Adrenal gland (tissue), 12 donors: Measurements from ENCODE around the gene TRAPPC6A. TPM values are rescaled to one million over a fixed set of nuclear protein-coding genes. Genes with fewer than 3 reads are reported as not detected.

ENCODE experiments used
- DNase-seq, 7 donors: peaks; one replicate each; pipeline ENCODE4 v3.0.0-alpha.2; 2019 to 2020
- H3K27ac ChIP-seq, 5 donors: fragments of 200-600 bp; sonication (generic) in 4 of 5; 1 replicate in 3 of 5; 2 replicates in 2 of 5; pipeline versions ENCODE4 v1.5.1 to v1.8.0; 2016 to 2020; ENCODE audit warnings: mild to moderate bottlenecking in 1 of 5
- H3K27me3 ChIP-seq: fragments of 200-600 bp; 2 replicates; pipeline ENCODE4 v1.8.0; 2021
- H3K36me3 ChIP-seq, 2 donors: fragments of 200-600 bp; replicated peaks in 1 of 2; 1 replicate in 1 of 2; 2 replicates in 1 of 2; pipeline versions ENCODE4 v1.5.1 to v1.8.0; 2018 to 2022
- H3K4me1 ChIP-seq, 2 donors: fragments of 200-600 bp; replicated peaks in 1 of 2; 1 replicate in 1 of 2; 2 replicates in 1 of 2; pipeline versions ENCODE4 v1.5.1 to v1.8.0; 2018 to 2021
- H3K4me3 ChIP-seq, 4 donors: fragments of 200-600 bp; sonication (generic) in 3 of 4; one replicate each; pipeline ENCODE4 v1.5.1; 2016 to 2018
- H3K9me3 ChIP-seq, 3 donors: fragments of 200-600 bp; sonication (generic) in 1 of 3; replicated peaks in 1 of 3; 1 replicate in 2 of 3; 2 replicates in 1 of 3; pipeline versions ENCODE4 v1.5.1 to v1.8.0; 2016 to 2021
- CTCF ChIP-seq, 6 experiments: fragments of 450-650 bp in 4 of 6; fragments of 200-600 bp in 2 of 6; sonication (generic) in 1 of 6; IDR thresholded peaks; 1 replicate in 5 of 6; 2 replicates in 1 of 6; pipeline versions ENCODE4 v1.5.1 to v1.8.0; 2016 to 2021; ENCODE audit warnings: antibody characterized with exemption in 6 of 6, mild to moderate bottlenecking in 2 of 6, moderate library complexity in 1 of 6
- POLR2A ChIP-seq, 2 donors: fragments of 450-650 bp; IDR thresholded peaks; one replicate each; pipeline ENCODE4 v1.6.1; 2017; ENCODE audit warnings: antibody characterized with exemption in 2 of 2, mild to moderate bottlenecking in 2 of 2, moderate library complexity in 1 of 2
- WGBS, 4 donors: extraction: QIAGEN DNeasy Blood & Tissue Kit in 2 of 4; methylation state at CpG; one replicate each; pipeline versions ENCODE4 v1.1.5 to v1.1.7; 2013 to 2017; 5-methylcytosine and 5-hydroxymethylcytosine counted together
- intact Hi-C, 2 donors: fragments of 100-400 bp; cut with DNase I; formaldehyde crosslinking; loops; one replicate each; pipeline versions ENCODE4 v1.14.1 to v1.15.0; 2022 to 2023
- polyA plus RNA-seq, 3 donors: library from polyadenylated mRNA; stranded (reverse); fragments of 200-250 nt in 2 of 3; fragments of 350-450 nt in 1 of 3; fragmentation: Illumina TruSeq in 1 of 3; extraction: RNeasy Lipid Tissue Mini Kit (QIAGEN cat#74804) in 1 of 3; gene quantifications; one replicate each; pipeline ENCODE4 v1.2.3, GENCODE V29; 2013 to 2014
- total RNA-seq, 9 donors: library from RNA; depleted of rRNA in 4 of 9; stranded (reverse); fragments of >200 nt in 4 of 9; fragments of 120-200 nt in 1 of 9; fragmentation: NEBNext Ultra II Directional in 1 of 9; extraction: Animal tissue kit (Norgen Biotek cat#: 25700) in 1 of 9; gene quantifications; one replicate each; pipeline versions ENCODE4 v1.1.0 to v1.2.4, GENCODE V29; 2013 to 2023
- donor health status: healthy with polysubstance abuse.
- donor health status: Bipolar disorder and iron deficiency.
- donor health status: DM: yes; HTN: yes; CAD: no.
- donor health status: DM: no; HTN: no; CAD: no.
- donor health status: DM: no; HTN: no; CAD: no.
- donor health status: DM: yes; HTN: yes; CAD: no.

The TRAPPC6A gene
- total and polyA plus RNA-seq, 12 donors: 5.1 to 71.4 (median 35.5) TPM

GRCh38 chr19:45128806-45129205, 49.2 kb downstream of the TRAPPC6A start:
- no peaks in the 10 kb centered on the region for H3K27me3 ChIP-seq
- 36 to 75% (median 43%) methylated on average over 1 to 5 of the region's 5 CpGs for WGBS, 4 donors
- no peak for TF ChIP-seq CTCF (IDR thresholded peaks at IDR 0.05)
- TF ChIP-seq POLR2A (IDR thresholded peaks at IDR 0.05): no peak
- no peak overlapping the region for H3K4me3 ChIP-seq
- H3K4me1 ChIP-seq: peaks cover 0 to 22% of the 10 kb centered on the region in 2 donors
- no peaks in the 10 kb centered on the region for H3K9me3 ChIP-seq
- no peaks in the 10 kb centered on the region for H3K36me3 ChIP-seq
- H3K27ac ChIP-seq: peak overlapping the region in 3 of 5 donors; percentile 6 to 56 (median 56)
- DNase-seq: peak in 4 of 7 donors; percentile 48 to 65 (median 57)
- intact Hi-C loops: loop anchor here in 1 of 2 donors (5.0 kb wide), 1 partner anchor 37 kb away; the partner anchor contains the start of gene PPP1R37

GRCh38 chr19:45128146-45128545, 49.9 kb downstream of the TRAPPC6A start:
- no peak for DNase-seq
- peaks cover 0 to 22% of the 10 kb centered on the region in 2 donors for H3K4me1 ChIP-seq
- H3K36me3 ChIP-seq: no peaks in the 10 kb centered on the region
- no peak for TF ChIP-seq POLR2A (IDR thresholded peaks at IDR 0.05)
- no peak for TF ChIP-seq CTCF (IDR thresholded peaks at IDR 0.05)
- H3K27me3 ChIP-seq: no peaks in the 10 kb centered on the region
- H3K27ac ChIP-seq: peak overlapping the region in 2 of 5 donors; percentile 56
- no peaks in the 10 kb centered on the region for H3K9me3 ChIP-seq
- intact Hi-C loops: loop anchor here in 1 of 2 donors (5.0 kb wide), 1 partner anchor 36 kb away; the partner anchor contains the start of gene PPP1R37
- H3K4me3 ChIP-seq: no peak overlapping the region
- 87 to 92% (median 90%) methylated on average over 5 of the region's 5 CpGs for WGBS, 4 donors

GRCh38 chr19:45126654-45127053, 51.4 kb downstream of the TRAPPC6A start:
- DNase-seq: no peak
- H3K4me1 ChIP-seq: peaks cover 0 to 31% of the 10 kb centered on the region in 2 donors
- no peaks in the 10 kb centered on the region for H3K36me3 ChIP-seq
- no peak overlapping the region for H3K4me3 ChIP-seq
- WGBS, 4 donors: 61 to 68% (median 65%) methylated on average over 7 of the region's 7 CpGs
- H3K27ac ChIP-seq: peak overlapping the region in 2 of 5 donors; percentile 32 to 50
- intact Hi-C loops: loop anchor here in 1 of 2 donors (5.0 kb wide), 1 partner anchor 34 kb away; the partner anchor contains the start of gene PPP1R37
- TF ChIP-seq POLR2A (IDR thresholded peaks at IDR 0.05): no peak
- no peak for TF ChIP-seq CTCF (IDR thresholded peaks at IDR 0.05)
- H3K9me3 ChIP-seq: no peaks in the 10 kb centered on the region
- H3K27me3 ChIP-seq: no peaks in the 10 kb centered on the region

DNA sequence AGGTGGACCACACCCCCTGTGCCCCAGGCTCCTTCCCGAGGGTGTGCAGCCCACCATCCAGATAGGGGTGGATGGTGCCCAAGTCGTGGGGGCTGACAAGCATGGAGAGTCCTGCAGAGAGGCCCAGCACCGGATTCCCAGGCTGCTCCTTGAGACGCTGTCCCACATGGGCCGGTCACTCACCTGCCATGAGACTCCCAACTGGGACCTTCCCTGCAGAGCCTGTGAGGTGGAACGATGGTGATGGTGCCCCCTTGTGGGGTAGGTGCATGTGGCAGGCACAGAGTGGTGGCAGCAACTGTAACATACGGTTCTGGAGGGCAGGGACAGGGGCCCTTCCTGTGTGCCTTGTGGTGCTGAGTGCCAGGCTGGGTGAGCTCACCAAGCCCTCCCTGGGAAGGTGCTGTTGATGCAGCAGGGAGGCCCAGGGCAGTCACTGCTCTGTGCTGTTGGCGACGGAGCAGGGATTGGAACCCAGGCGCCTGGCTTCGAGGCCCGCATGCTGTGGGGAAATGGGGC, 52.0 kb downstream of the TRAPPC6A start:
- TF ChIP-seq POLR2A (IDR thresholded peaks at IDR 0.05): no peak
- TF ChIP-seq CTCF (IDR thresholded peaks at IDR 0.05): peak; percentile 57 to 76 (median 71)
- peak; percentile 72 to 86 (median 84) for DNase-seq
- Histone ChIP-seq H3K27me3 (no peaks in the 10 kb centered on the region), H3K4me3 (no peak overlapping the region), H3K36me3 (no peaks in the 10 kb centered on the region), H3K27ac (peak overlapping the region in 3 of 5 donors; percentile 32 to 50 (median 43)), H3K9me3 (no peaks in the 10 kb centered on the region), H3K4me1 (peaks cover 0 to 35% of the 10 kb centered on the region in 2 donors)
- WGBS, 4 donors: 20 to 84% (median 60%) methylated on average over 4 to 12 of the region's 12 CpGs
- intact Hi-C loops: loop anchor here in 1 of 2 donors (5.0 kb wide), 1 partner anchor 34 kb away; the partner anchor contains the start of gene PPP1R37
